Fibroblast of lung (primary cell): Measurements from ENCODE around the gene ZNF638. TPM values are rescaled to one million over a fixed set of nuclear protein-coding genes. Genes with fewer than 3 reads are reported as not detected.

Experiments used
- DNase-seq, 2 donors: peaks; one replicate each; pipeline versions ENCODE4 v3.0.0 to v3.0.0-alpha.2; 2010; ENCODE audit warnings: low read depth in 2 of 2
- H2AFZ ChIP-seq: 2 replicates; pipeline ENCODE4 v1.5.1; 2012; ENCODE audit warnings: low read length, control low read depth, inconsistent platforms
- H3K27ac ChIP-seq: 2 replicates; pipeline ENCODE4 v1.5.1; 2011; ENCODE audit warnings: low read length, control low read depth; ENCODE audit not compliant: insufficient read depth
- H3K27me3 ChIP-seq: 2 replicates; pipeline ENCODE4 v1.5.1; 2011; ENCODE audit warnings: mild to moderate bottlenecking, low read length; ENCODE audit not compliant: control insufficient read depth, insufficient read depth
- H3K36me3 ChIP-seq: 2 replicates; pipeline ENCODE4 v1.5.1; 2011; ENCODE audit warnings: low read length; ENCODE audit not compliant: control insufficient read depth, insufficient read depth
- H3K4me1 ChIP-seq: 2 replicates; pipeline ENCODE4 v1.5.1; 2011; ENCODE audit warnings: low read length; ENCODE audit not compliant: control insufficient read depth, insufficient read depth; ENCODE audit errors: extremely low read depth
- H3K4me2 ChIP-seq: 2 replicates; pipeline ENCODE4 v1.5.1; 2011; ENCODE audit warnings: low read length, control low read depth; ENCODE audit not compliant: insufficient read depth; ENCODE audit errors: extremely low read depth
- H3K4me3 ChIP-seq, 4 experiments: fragments of 200-600 bp in 1 of 4; sonication (generic) in 1 of 4; replicated peaks in 1 of 4; 2 replicates each; pipeline ENCODE4 v1.5.1; 2011 to 2016; ENCODE audit warnings: low read length in 4 of 4, low read depth in 3 of 4, mild to moderate bottlenecking in 3 of 4, control low read depth in 2 of 4, inconsistent platforms in 1 of 4, mixed read lengths in 1 of 4; ENCODE audit not compliant: insufficient read depth in 1 of 4; ENCODE audit errors: control extremely low read depth in 1 of 4
- H3K79me2 ChIP-seq: 2 replicates; pipeline ENCODE4 v1.5.1; 2012; ENCODE audit warnings: mild to moderate bottlenecking, low read length, inconsistent platforms; ENCODE audit not compliant: control insufficient read depth, insufficient read depth
- H3K9ac ChIP-seq: 2 replicates; pipeline ENCODE4 v1.5.1; 2011; ENCODE audit warnings: mild to moderate bottlenecking, low read length, control low read depth; ENCODE audit not compliant: insufficient read depth
- H3K9me3 ChIP-seq: 2 replicates; pipeline ENCODE4 v1.5.1; 2012; ENCODE audit warnings: low read depth, low read length; ENCODE audit not compliant: control insufficient read depth, insufficient read depth
- H4K20me1 ChIP-seq: 2 replicates; pipeline ENCODE4 v1.5.1; 2011; ENCODE audit warnings: low read length; ENCODE audit not compliant: control insufficient read depth, insufficient read depth; ENCODE audit errors: extremely low read depth
- CTCF ChIP-seq, 2 donors: IDR thresholded peaks in 1 of 2; conservative IDR thresholded peaks in 1 of 2; 1 replicate in 1 of 2; 2 replicates in 1 of 2; pipeline ENCODE4 v1.5.1; 2011 to 2012; ENCODE audit warnings: low read length in 2 of 2, control low read depth in 1 of 2, inconsistent platforms in 1 of 2, low read depth in 1 of 2, mild to moderate bottlenecking in 1 of 2
- EZH2 ChIP-seq: IDR thresholded peaks from 2 replicates; pipeline ENCODE4 v1.5.1; 2012; ENCODE audit warnings: low read length, control low read depth, mild to moderate bottlenecking; ENCODE audit errors: missing control alignments
- polyA plus RNA-seq, 2 donors: library from polyadenylated mRNA; depleted of rRNA in 1 of 2; stranded (reverse) in 1 of 2; unstranded in 1 of 2; fragments of >200 nt; gene quantifications; 2 replicates each; pipeline ENCODE4 v1.2.1, GENCODE V29; 2011 to 2012; ENCODE audit warnings: missing spikeins in 1 of 2
- total RNA-seq: library from RNA; depleted of rRNA; stranded (reverse); fragments of >200 nt; gene quantifications from 2 replicates; pipeline ENCODE4 v1.2.1, GENCODE V29; 2014

Gene ZNF638
- total and polyA plus RNA-seq, 2 donors (not counting 1 experiment from before 2014, with no cell fraction given), result 63.8 to 190 TPM

DNA sequence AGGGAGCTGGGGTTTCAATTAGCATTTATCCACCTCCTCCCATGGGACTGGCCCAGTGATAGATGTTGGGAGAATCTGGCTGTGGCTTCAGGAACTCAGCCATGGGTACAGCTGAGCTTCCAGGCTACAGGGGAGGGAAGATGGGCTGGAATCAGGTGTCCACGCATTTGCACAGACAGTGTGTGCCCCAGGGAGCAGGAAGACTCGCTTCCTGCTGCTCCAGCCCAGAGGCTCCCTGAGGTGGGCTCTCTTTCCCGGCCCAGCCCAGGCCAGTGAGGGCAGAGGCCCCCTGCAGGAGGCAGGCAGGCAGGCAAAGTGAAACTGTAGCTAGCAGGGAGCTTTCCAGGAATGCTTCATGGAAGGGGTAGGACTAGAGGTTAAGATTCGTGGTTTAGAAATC is 150.5 kb downstream of the ZNF638 start:
- DNase-seq, result no peak
- Histone ChIP-seq H3K4me3 (no peak overlapping the region), H3K9ac (no peak overlapping the region), H3K4me2 (no peak overlapping the region), H3K27ac (no peak overlapping the region), H3K4me1 (no peaks in the 10 kb centered on the region), H3K9me3 (no peaks in the 10 kb centered on the region), H2AFZ (no peak overlapping the region), H3K27me3 (peaks cover 3% of the 10 kb centered on the region), H3K36me3 (no peaks in the 10 kb centered on the region), H3K79me2 (no peaks in the 10 kb centered on the region), H4K20me1 (no peaks in the 10 kb centered on the region)
- no peak for TF ChIP-seq EZH2
- no peak for TF ChIP-seq CTCF (conservative IDR thresholded peaks at IDR 0.05 in 1 of 2, IDR thresholded peaks at IDR 0.05 in 1 of 2; ENCODE audit: low read depth in 1 of 2, low read length in 2 of 2)

DNA sequence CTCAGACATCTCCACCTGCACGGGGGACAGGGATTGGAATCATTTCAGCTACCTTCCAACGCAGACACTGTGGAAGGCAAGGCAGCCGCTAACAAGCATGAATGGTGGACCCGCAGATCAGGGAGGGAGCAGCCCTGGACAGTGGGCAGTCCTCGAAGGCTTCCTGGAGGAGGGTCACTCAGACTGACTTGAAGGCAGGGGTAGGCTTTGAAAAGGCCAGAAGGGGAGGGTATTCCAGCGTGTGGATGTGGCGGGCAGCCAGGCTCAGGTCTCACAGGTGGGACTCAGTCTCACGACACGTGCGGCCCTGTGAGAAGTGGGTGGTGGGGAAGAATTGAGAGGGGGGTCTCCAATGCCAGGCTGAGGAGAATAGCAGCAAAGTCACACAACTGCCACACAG is 151.7 kb downstream of the ZNF638 start:
- TF ChIP-seq EZH2, result no peak
- no peak for TF ChIP-seq CTCF (conservative IDR thresholded peaks at IDR 0.05 in 1 of 2, IDR thresholded peaks at IDR 0.05 in 1 of 2; ENCODE audit: low read depth in 1 of 2, low read length in 2 of 2)
- no peaks in the 10 kb centered on the region for H3K9me3 ChIP-seq

GRCh38 chr2:71484354-71484753 is 152.8 kb downstream of the ZNF638 start:
- Histone ChIP-seq H3K4me1 (no peaks in the 10 kb centered on the region), H3K27me3 (peaks cover 3% of the 10 kb centered on the region), H3K4me2 (no peak overlapping the region), H3K9ac (no peak overlapping the region), H3K9me3 (no peaks in the 10 kb centered on the region), H3K79me2 (no peaks in the 10 kb centered on the region), H3K36me3 (no peaks in the 10 kb centered on the region), H3K4me3 (no peak overlapping the region), H2AFZ (no peak overlapping the region), H4K20me1 (no peaks in the 10 kb centered on the region), H3K27ac (no peak overlapping the region)
- no peak for DNase-seq
- TF ChIP-seq EZH2, result no peak
- no peak for TF ChIP-seq CTCF (conservative IDR thresholded peaks at IDR 0.05 in 1 of 2, IDR thresholded peaks at IDR 0.05 in 1 of 2; ENCODE audit: low read depth in 1 of 2, low read length in 2 of 2)

More for the DNA sequence above, 151.7 kb downstream of the ZNF638 start:
- no peak overlapping the region for H3K9ac ChIP-seq
- no peaks in the 10 kb centered on the region for H4K20me1 ChIP-seq
- H3K27ac ChIP-seq, result no peak overlapping the region
- no peaks in the 10 kb centered on the region for H3K36me3 ChIP-seq
- no peaks in the 10 kb centered on the region for H3K4me1 ChIP-seq
- H2AFZ ChIP-seq, result no peak overlapping the region
- no peak overlapping the region for H3K4me2 ChIP-seq
- H3K27me3 ChIP-seq, result peaks cover 3% of the 10 kb centered on the region
- DNase-seq, result no peak
- H3K4me3 ChIP-seq, result no peak overlapping the region
- no peaks in the 10 kb centered on the region for H3K79me2 ChIP-seq

Other genes starting within 250 kb of the ZNF638 start
- 13.4 and 18.8 TPM in 2 replicates for gene MCEE, start 201.6 kb upstream of the ZNF638 start, total RNA-seq
- gene MCEE, start 201.6 kb upstream of the ZNF638 start, polyA plus RNA-seq, result 10.3 and 18.8 TPM in 2 replicates
- 14.7 and 19.3 TPM in 2 replicates for gene MPHOSPH10, start 201.1 kb upstream of the ZNF638 start, total RNA-seq
- gene MPHOSPH10, start 201.1 kb upstream of the ZNF638 start, polyA plus RNA-seq, result 23.8 and 26.2 TPM in 2 replicates
- gene PAIP2B, start 104.7 kb upstream of the ZNF638 start, total RNA-seq, result 1.2 and 1.5 TPM in 2 replicates
- gene PAIP2B, start 104.7 kb upstream of the ZNF638 start, polyA plus RNA-seq, result 0.16 and 0.22 TPM in 2 replicates
- gene DYSF, start 121.8 kb downstream of the ZNF638 start, total RNA-seq, result under 0.01 TPM in 1 of 2 replicates, not detected in the other
- 0.05 and 0.67 TPM in 2 replicates for gene DYSF, start 121.8 kb downstream of the ZNF638 start, polyA plus RNA-seq